Spleen (tissue), 11 donors: Measurements from ENCODE around the gene LOX. TPM values are rescaled to one million over a fixed set of nuclear protein-coding genes. Genes with fewer than 3 reads are reported as not detected.

Source experiments
- DNase-seq: peaks from one replicate; pipeline ENCODE4 v3.0.0-alpha.2; 2020
- H3K27ac ChIP-seq, 8 donors: fragments of 200-600 bp; sonication (generic) in 7 of 8; 1 replicate in 4 of 8; 2 replicates in 4 of 8; pipeline versions ENCODE4 v1.5.0 to v1.8.0; 2016 to 2021; ENCODE audit warnings: inconsistent platforms in 4 of 8, mild to moderate bottlenecking in 4 of 8, moderate library complexity in 1 of 8
- H3K27me3 ChIP-seq, 7 donors: fragments of 200-600 bp; sonication (generic) in 6 of 7; replicated peaks in 1 of 7; 1 replicate in 4 of 7; 2 replicates in 3 of 7; pipeline versions ENCODE4 v1.5.0 to v1.8.0; 2016 to 2021; ENCODE audit warnings: inconsistent platforms in 3 of 7, mild to moderate bottlenecking in 1 of 7
- H3K36me3 ChIP-seq, 6 donors: fragments of 200-600 bp; sonication (generic) in 5 of 6; 1 replicate in 4 of 6; 2 replicates in 2 of 6; pipeline versions ENCODE4 v1.5.0 to v1.8.0; 2016 to 2021; ENCODE audit warnings: inconsistent platforms in 2 of 6
- H3K4me1 ChIP-seq, 6 donors: fragments of 200-600 bp; sonication (generic) in 5 of 6; 1 replicate in 3 of 6; 2 replicates in 3 of 6; pipeline versions ENCODE4 v1.5.0 to v1.8.0; 2016 to 2021; ENCODE audit warnings: inconsistent platforms in 3 of 6
- H3K4me3 ChIP-seq, 8 donors: fragments of 200-600 bp; sonication (generic) in 7 of 8; 1 replicate in 4 of 8; 2 replicates in 4 of 8; pipeline versions ENCODE4 v1.5.0 to v1.8.0; 2016 to 2021; ENCODE audit warnings: inconsistent platforms in 4 of 8, mild to moderate bottlenecking in 4 of 8, moderate library complexity in 2 of 8
- H3K9me3 ChIP-seq, 8 donors: fragments of 200-600 bp; sonication (generic) in 7 of 8; 1 replicate in 4 of 8; 2 replicates in 4 of 8; pipeline versions ENCODE4 v1.5.0 to v1.8.0; 2016 to 2021; ENCODE audit warnings: inconsistent platforms in 4 of 8
- CTCF ChIP-seq, 11 experiments: fragments of 200-600 bp in 7 of 11; fragments of 450-650 bp in 4 of 11; sonication (generic) in 4 of 11; IDR thresholded peaks in 8 of 11; conservative IDR thresholded peaks in 3 of 11; 1 replicate in 7 of 11; 2 replicates in 4 of 11; pipeline versions ENCODE4 v1.4.0 to v1.8.0; 2016 to 2021; ENCODE audit warnings: antibody characterized with exemption in 11 of 11, inconsistent platforms in 4 of 11, mild to moderate bottlenecking in 1 of 11
- POLR2A ChIP-seq, 3 donors: fragments of 450-650 bp; IDR thresholded peaks; one replicate each; pipeline ENCODE4 v1.5.1; 2017; ENCODE audit warnings: antibody characterized with exemption in 3 of 3, mild to moderate bottlenecking in 1 of 3
- POLR2AphosphoS5 ChIP-seq, 3 donors: sonication (generic); formaldehyde crosslinking; IDR thresholded peaks; one replicate each; pipeline ENCODE4 v1.5.1; 2017; ENCODE audit warnings: antibody characterized with exemption in 3 of 3
- WGBS, 5 donors: extraction: QIAGEN DNeasy Blood & Tissue Kit in 3 of 5; methylation state at CpG; one replicate each; pipeline versions ENCODE4 v1.1.5 to v1.1.7; 2013 to 2018; 5-methylcytosine and 5-hydroxymethylcytosine counted together
- intact Hi-C: fragments of 100-400 bp; cut with DNase I; formaldehyde crosslinking; loops from one replicate; pipeline ENCODE4 v1.15.0; 2023; ENCODE audit warnings: low total_unique reads
- polyA plus RNA-seq, 3 donors: library from polyadenylated mRNA; stranded (reverse); fragments of 200-250 nt; gene quantifications; one replicate each; pipeline ENCODE4 v1.2.1, GENCODE V29; 2013
- total RNA-seq, 7 donors: library from RNA; depleted of rRNA in 3 of 7; stranded (reverse); fragments of >200 nt in 3 of 7; fragmentation: NEBNext Ultra II Directional in 4 of 7; extraction: Animal tissue kit (Norgen Biotek cat#: 25700) in 4 of 7; gene quantifications; one replicate each; pipeline versions ENCODE4 v1.1.0 to v1.2.1, GENCODE V29; 2016 to 2021
- donor health status: healthy with polysubstance abuse.
- donor health status: DM: no; HTN: no; CAD: no; lungs with moderate emphysema.
- donor health status: DM: no; HTN: no; CAD: no.
- donor health status: Bipolar disorder and iron deficiency.
- donor health status: healthy.
- donor health status: DM: no; HTN: no; CAD: no.
- donor health status: DM: yes; HTN: yes; CAD: no.

Gene LOX
- total and polyA plus RNA-seq, 10 donors, result 0.96 to 17.4 (median 5.3) TPM

DNA sequence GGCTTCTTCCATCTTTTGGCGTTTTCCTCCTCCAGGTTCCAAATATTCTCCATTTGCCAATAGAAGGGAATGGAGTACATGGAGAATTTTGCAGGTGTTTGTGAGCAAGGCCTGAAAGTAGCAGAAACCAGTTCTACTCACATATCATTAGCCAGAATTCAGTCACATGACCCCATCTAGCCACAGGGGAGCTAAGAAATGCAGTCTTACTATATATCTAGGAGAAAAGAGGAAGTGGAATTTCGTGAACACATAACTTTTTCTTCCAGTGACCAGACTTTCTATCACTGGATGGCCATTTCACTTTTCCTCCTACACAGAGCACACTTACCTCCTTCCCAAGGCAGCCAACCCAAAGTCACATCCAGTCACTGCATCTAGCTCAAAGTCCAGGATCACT is 55.1 kb downstream of the LOX start:
- H3K36me3 ChIP-seq, result peaks cover 0 to 78% (median 38%) of the 10 kb centered on the region in 6 donors
- WGBS, 5 donors, result 73 to 86% (median 85%) methylated on average over 2 of the region's 2 CpGs
- H3K27me3 ChIP-seq, result no peaks in the 10 kb centered on the region
- no peak overlapping the region for H3K4me3 ChIP-seq
- DNase-seq, result no peak
- no peaks in the 10 kb centered on the region for H3K9me3 ChIP-seq
- intact Hi-C loops, result no loop called here
- no peak overlapping the region for H3K27ac ChIP-seq
- no peak for TF ChIP-seq CTCF (IDR thresholded peaks at IDR 0.05 in 8 of 11, conservative IDR thresholded peaks at IDR 0.05 in 3 of 11)
- TF ChIP-seq POLR2A (IDR thresholded peaks at IDR 0.05), result no peak
- no peak for TF ChIP-seq POLR2AphosphoS5 (IDR thresholded peaks at IDR 0.05)
- H3K4me1 ChIP-seq, result no peaks in the 10 kb centered on the region

DNA sequence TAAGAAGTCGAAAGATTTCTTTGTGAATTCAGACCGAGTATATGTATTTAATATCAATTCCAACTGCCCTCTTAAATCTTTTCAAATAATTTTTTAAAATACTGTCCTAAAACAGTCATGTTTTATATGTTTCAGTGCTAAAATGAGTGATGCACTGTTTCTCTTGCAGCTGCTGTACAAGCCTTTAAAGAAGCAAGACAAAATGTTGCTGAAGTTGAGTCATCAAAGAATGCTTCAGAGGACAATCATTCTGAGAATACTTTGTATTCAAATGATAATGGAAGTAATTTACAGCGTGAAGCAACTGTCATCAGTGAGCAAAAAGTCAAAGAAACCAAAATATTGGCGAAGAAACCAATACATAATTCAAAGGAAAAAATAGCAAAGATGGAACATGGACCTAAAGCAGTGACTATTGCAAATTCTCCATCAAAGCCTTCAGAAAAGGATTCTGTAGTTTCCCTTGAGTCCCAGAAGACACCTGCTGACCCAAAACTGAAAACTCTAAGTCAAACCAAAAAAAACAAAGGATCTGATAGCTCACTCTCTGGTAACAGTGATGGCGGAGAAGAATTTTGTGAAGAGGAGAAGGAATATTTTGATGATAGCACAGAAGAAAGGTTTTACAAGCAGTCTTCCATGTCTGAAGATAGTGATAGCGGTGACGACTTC is 58.0 kb downstream of the LOX start:
- TF ChIP-seq POLR2A (IDR thresholded peaks at IDR 0.05), result no peak
- no peak for TF ChIP-seq POLR2AphosphoS5 (IDR thresholded peaks at IDR 0.05)
- no peak for TF ChIP-seq CTCF (IDR thresholded peaks at IDR 0.05 in 8 of 11, conservative IDR thresholded peaks at IDR 0.05 in 3 of 11)
- intact Hi-C loops, result no loop called here

DNA sequence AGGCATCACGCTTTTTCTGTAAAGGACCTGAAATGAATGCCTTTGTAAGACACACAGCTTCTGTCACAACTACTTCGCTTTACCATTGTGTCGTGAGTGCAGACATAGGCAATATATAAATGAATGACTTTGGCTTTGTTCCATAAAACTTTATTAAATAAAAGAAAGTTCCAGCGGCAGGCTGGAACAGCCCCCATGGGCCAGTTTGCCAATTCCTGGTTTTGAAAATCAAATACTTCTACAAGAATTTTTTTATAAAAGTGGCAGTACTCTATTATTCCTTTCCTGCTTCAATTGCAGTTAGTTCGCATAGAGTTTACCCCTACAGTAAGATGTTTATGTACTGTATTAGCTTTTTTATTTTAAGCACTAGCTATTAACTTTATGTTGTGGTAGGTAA is 62.6 kb downstream of the LOX start:
- WGBS, 5 donors, result 85 to 94% (median 92%) methylated on average over 5 of the region's 5 CpGs

More for the DNA sequence above, 58.0 kb downstream of the LOX start:
- H3K4me1 ChIP-seq, result no peaks in the 10 kb centered on the region
- H3K4me3 ChIP-seq, result no peak overlapping the region
- no peaks in the 10 kb centered on the region for H3K9me3 ChIP-seq
- 86 to 94% (median 90%) methylated on average over 7 of the region's 7 CpGs for WGBS, 5 donors
- peaks cover 0 to 59% (median 29%) of the 10 kb centered on the region in 6 donors for H3K36me3 ChIP-seq
- no peak overlapping the region for H3K27ac ChIP-seq
- no peaks in the 10 kb centered on the region for H3K27me3 ChIP-seq
- DNase-seq, result no peak

More for the DNA sequence above, 62.6 kb downstream of the LOX start:
- Histone ChIP-seq H3K4me1 (no peaks in the 10 kb centered on the region), H3K27ac (no peak overlapping the region), H3K36me3 (peaks cover 0 to 14% (median 6%) of the 10 kb centered on the region in 6 donors), H3K4me3 (no peak overlapping the region), H3K9me3 (no peaks in the 10 kb centered on the region), H3K27me3 (no peaks in the 10 kb centered on the region)
- TF ChIP-seq POLR2AphosphoS5 (IDR thresholded peaks at IDR 0.05) (no peak), CTCF (IDR thresholded peaks at IDR 0.05 in 8 of 11, conservative IDR thresholded peaks at IDR 0.05 in 3 of 11) (no peak), POLR2A (IDR thresholded peaks at IDR 0.05) (no peak)
- intact Hi-C loops, result no loop called here
- DNase-seq, result no peak
